GM18508 (cell line): ENCODE data around the gene CCL28.

Source experiments
- ATAC-seq: cut with Tn5 transposase; IDR thresholded peaks from one replicate; pipeline ENCODE4 v1.9.1; 2021; ENCODE audit warnings: moderate number of reproducible peaks; ENCODE audit not compliant: insufficient read depth, unreplicated experiment

The CCL28 gene

GRCh38 chr5:43362725-43363435 is 49.3 kb downstream of the CCL28 start:
- no peak for ATAC-seq

- no peak for ATAC-seq
Observed at GRCh38 chr5:43358726-43359125, 53.5 kb downstream of the CCL28 start.

- ATAC-seq: no peak
Observed at GRCh38 chr5:43358301-43358700, 53.9 kb downstream of the CCL28 start.

- no peak for ATAC-seq
Observed at GRCh38 chr5:43357878-43358281, 54.3 kb downstream of the CCL28 start.

- no peak for ATAC-seq
Observed at GRCh38 chr5:43357067-43357466, 55.1 kb downstream of the CCL28 start.

GRCh38 chr5:43354774-43355173 is 57.4 kb downstream of the CCL28 start:
- ATAC-seq: no peak

- no peak for ATAC-seq
Observed at GRCh38 chr5:43353668-43354067, 58.5 kb downstream of the CCL28 start.

- no peak for ATAC-seq
Observed at GRCh38 chr5:43352915-43353314, 59.3 kb downstream of the CCL28 start.

GRCh38 chr5:43352131-43352530 is 60.1 kb downstream of the CCL28 start:
- ATAC-seq: no peak

- ATAC-seq: no peak
Observed at GRCh38 chr5:43348861-43349363, 63.3 kb downstream of the CCL28 start.

GRCh38 chr5:43348207-43348606 is 64.0 kb downstream of the CCL28 start:
- ATAC-seq: no peak

GRCh38 chr5:43338862-43339261 is 73.3 kb downstream of the CCL28 start:
- ATAC-seq: no peak

GRCh38 chr5:43336159-43336558 is 76.0 kb downstream of the CCL28 start:
- no peak for ATAC-seq

- no peak for ATAC-seq
Observed at GRCh38 chr5:43335681-43336080, 76.5 kb downstream of the CCL28 start.

- no peak for ATAC-seq
Observed at GRCh38 chr5:43332401-43332800, 79.8 kb downstream of the CCL28 start.
